ENCODE results near the gene TPRKB. TPM values are rescaled to one million over a fixed set of nuclear protein-coding genes. Genes with fewer than 3 reads are reported as not detected.

TPRKB gene
- total and polyA plus RNA-seq, 9 of the 15 experiments (the other 6 are each of a cell fraction or from before 2014, with no cell fraction given) = 55.6 to 250 (median 112) TPM

GRCh38 chr2:73779467-73780236 lies 42.5 kb upstream of the TPRKB start, which contains the start of gene DUSP11 (continued):
- TF ChIP-seq NR2C2 (CRISPR knock-in tag; IDR thresholded peaks at IDR 0.05) = 0 out of 2 replicates have a peak, but pooled peaks have one; percentile 15
- TF ChIP-seq NR2C2 (tag; IDR thresholded peaks at IDR 0.05) = peak; percentile 41; the same call in 1 of the 2 replicates
- TF ChIP-seq ZFP30 (CRISPR knock-in tag; IDR thresholded peaks at IDR 0.05; ENCODE audit: borderline replicate concordance) = no peak
- peak; percentile 88 to 90 for TF ChIP-seq MNT (conservative IDR thresholded peaks at IDR 0.05)
- peak in 1 of 2 experiments; percentile 69; a peak in 2 of 4 replicates for TF ChIP-seq RCOR1 (IDR thresholded peaks at IDR 0.05; ENCODE audit: borderline replicate concordance in 1 of 2, low read depth in 2 of 2, low read length in 2 of 2)
- peak in 1 of 2 experiments; percentile 41 for TF ChIP-seq E2F6 (IDR thresholded peaks at IDR 0.05; ENCODE audit: borderline replicate concordance in 1 of 2, extremely low read depth in 1 of 2, insufficient read depth in 1 of 2, insufficient read length in 1 of 2, low read depth in 1 of 2, low read length in 1 of 2, poor library complexity in 1 of 2, severe bottlenecking in 1 of 2)
- 0 out of 2 replicates have a peak, but pooled peaks have one; percentile 30 for TF ChIP-seq ARID3A (IDR thresholded peaks at IDR 0.05; ENCODE audit: borderline replicate concordance, low read depth, low read length)
- no peak for TF ChIP-seq THAP7 (CRISPR knock-in tag; IDR thresholded peaks at IDR 0.05)
- no peak for TF ChIP-seq ZNF12 (CRISPR knock-in tag; IDR thresholded peaks at IDR 0.05)
- TF ChIP-seq CTCFL (IDR thresholded peaks at IDR 0.05; ENCODE audit: borderline replicate concordance, insufficient read depth, low read depth, low read length, poor library complexity, severe bottlenecking) = peak; percentile 49
- peak; percentile 96 for TF ChIP-seq CREB3L1 (IDR thresholded peaks at IDR 0.05; ENCODE audit: borderline replicate concordance, low read depth)
- TF ChIP-seq HINFP (tag; conservative IDR thresholded peaks at IDR 0.05; ENCODE audit: low read depth) = no peak

Data from K562 (cell line).